ENCODE data around the gene DTX1. TPM values are rescaled to one million over a fixed set of nuclear protein-coding genes. Genes with fewer than 3 reads are reported as not detected.
A peak's percentile ranks its signal among the peaks of the same experiment; 100 is the strongest.

Gene DTX1
- total and polyA plus RNA-seq, 2 of the 8 experiments (the other 6 are each of a cell fraction or from before 2014, with no cell fraction given): 4.7 to 6.9 TPM

GRCh38 chr12:113065126-113066007 lies 8.8 kb downstream of the DTX1 start:
- Histone ChIP-seq H3K9ac (replicated peaks in 1 of 4; ENCODE audit: extremely low read depth in 1 of 4, low read depth in 3 of 4, low read length in 3 of 4) (no peak overlapping the region), H3K14ac (ENCODE audit: insufficient read length) (no peak overlapping the region), H2BK12ac (ENCODE audit: low read depth, low read length) (no peak overlapping the region), H2AFZ (ENCODE audit: low read length) (no peak overlapping the region), H2BK120ac (replicated peaks; ENCODE audit: low read depth, low read length) (no peak overlapping the region), H3K4me1 (replicated peaks in 1 of 4; ENCODE audit: control insufficient read depth in 3 of 4, insufficient read depth in 4 of 4, low read length in 3 of 4) (peaks cover 0 to 27% (median 15%) of the 10 kb centered on the region in 4 experiments; a peak in 6 of 7 replicates), H3K23ac (ENCODE audit: insufficient read length) (no peak overlapping the region), H3K79me2 (ENCODE audit: control insufficient read depth in 1 of 2, insufficient read depth in 2 of 2, low read length in 2 of 2) (no peaks in the 10 kb centered on the region), H3K23me2 (ENCODE audit: low read depth, low read length) (peaks cover 4% of the 10 kb centered on the region; the same call in 1 of the 2 replicates), H4K8ac (ENCODE audit: extremely low read depth, insufficient read depth, low read length) (peak overlapping the region; percentile 45; the same call in 1 of the 2 replicates), H3K9me3 (ENCODE audit: insufficient read depth in 2 of 2, low read depth in 1 of 2, low read length in 1 of 2) (no peaks in the 10 kb centered on the region), H3K4me3 (ENCODE audit: extremely low read depth in 1 of 4, insufficient read depth in 2 of 4, low read depth in 3 of 4, low read length in 4 of 4) (peak overlapping the region in 3 of 4 experiments; percentile 8 to 52 (median 19); a peak in 5 of 8 replicates), H3K36me3 (ENCODE audit: control insufficient read depth in 2 of 4, insufficient read depth in 4 of 4, low read length in 3 of 4) (no peaks in the 10 kb centered on the region), H3K27me3 (replicated peaks in 1 of 4; ENCODE audit: control insufficient read depth in 3 of 4, extremely low read depth in 1 of 4, insufficient read depth in 3 of 4, low read length in 3 of 4) (peaks cover 0 to 2% (median 0%) of the 10 kb centered on the region in 4 experiments; a peak in 3 of 7 replicates), H3K79me1 (ENCODE audit: low read depth, low read length) (no peaks in the 10 kb centered on the region), H3K4ac (replicated peaks; ENCODE audit: insufficient read length, low read depth, low read length) (no peak overlapping the region), H3K18ac (ENCODE audit: extremely low read depth, low read length) (no peak overlapping the region), H3K4me2 (ENCODE audit: insufficient read depth in 1 of 2, low read depth in 2 of 2, low read length in 2 of 2) (peak overlapping the region; percentile 63 to 71), H3K56ac (replicated peaks; ENCODE audit: insufficient read length, low read depth, low read length) (no peak overlapping the region), H2BK20ac (ENCODE audit: low read length) (no peak overlapping the region), H4K20me1 (replicated peaks in 1 of 2; ENCODE audit: control insufficient read depth in 1 of 2, insufficient read depth in 2 of 2, low read length in 2 of 2) (peaks cover 0 to 5% of the 10 kb centered on the region in 2 experiments), H4K91ac (replicated peaks; ENCODE audit: insufficient read length, low read length) (no peak overlapping the region), H2BK15ac (ENCODE audit: low read length) (no peak overlapping the region), H3K27ac (ENCODE audit: low read depth, low read length) (no peak overlapping the region), H2BK5ac (ENCODE audit: low read depth, low read length) (no peak overlapping the region), H4K5ac (ENCODE audit: insufficient read length, low read depth, low read length) (no peak overlapping the region), H2AK5ac (ENCODE audit: low read depth, low read length) (no peak overlapping the region)
- DNase-seq (ENCODE audit: low read depth in 1 of 2, low spot score in 2 of 2) (peak in 1 of 2 experiments; percentile 91), FAIRE-seq (no peak)
- ChIA-PET CTCF (ENCODE audit: partially characterized antibody) (interaction anchor here (0.5 to 12.0 kb wide), 13 partner anchors 8 to 109 kb away, joined by 3 to 96 read pairs (median 4); partner anchors contain the start of gene RASAL1), POLR2A (ENCODE audit: partially characterized antibody) (interaction anchor here (0.8 to 1.3 kb wide), 4 partner anchors 10 to 157 kb away, joined by 3 read pairs; no protein-coding TSS in a partner anchor)
- WGBS, 2 experiments (ENCODE audit: extremely low coverage in 1 of 2, insufficient coverage in 1 of 2, insufficient read length in 1 of 2, insufficient replicate concordance in 2 of 2, low coverage in 1 of 2, low lambda C conversion rate in 2 of 2, missing lambda C conversion rate in 1 of 2): 32 to 100% methylated on average over 1 to 30 of the region's 31 CpGs
- TF ChIP-seq MAX (IDR thresholded peaks at IDR 0.05) (peak; percentile 64), RXRA (IDR thresholded peaks at IDR 0.05; ENCODE audit: insufficient read depth, low read depth, low read length) (no peak), EGR1 (IDR thresholded peaks at IDR 0.05; ENCODE audit: borderline replicate concordance, low read depth, low read length) (peak; percentile 84), CREB1 (IDR thresholded peaks at IDR 0.05) (0 out of 2 replicates have a peak, but pooled peaks have one; percentile 32), SIN3A (conservative IDR thresholded peaks at IDR 0.05 in 1 of 2, IDR thresholded peaks at IDR 0.05 in 1 of 2; ENCODE audit: low read depth in 1 of 2, low read length in 2 of 2) (peak; percentile 96), CHD2 (IDR thresholded peaks at IDR 0.05; ENCODE audit: low read length) (0 out of 2 replicates have a peak, but pooled peaks have one; percentile 22), SUZ12 (IDR thresholded peaks at IDR 0.05; ENCODE audit: low read length) (0 out of 2 replicates have a peak, but pooled peaks have one; percentile 32)
- TF ChIP-seq, protein P1, sequence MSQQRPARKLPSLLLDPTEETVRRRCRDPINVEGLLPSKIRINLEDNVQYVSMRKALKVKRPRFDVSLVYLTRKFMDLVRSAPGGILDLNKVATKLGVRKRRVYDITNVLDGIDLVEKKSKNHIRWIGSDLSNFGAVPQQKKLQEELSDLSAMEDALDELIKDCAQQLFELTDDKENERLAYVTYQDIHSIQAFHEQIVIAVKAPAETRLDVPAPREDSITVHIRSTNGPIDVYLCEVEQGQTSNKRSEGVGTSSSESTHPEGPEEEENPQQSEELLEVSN (IDR thresholded peaks at IDR 0.05): no peak
